Fibroblast of skin of left biceps (primary cell): Measurements from ENCODE around the gene CDKL4.
"Not testable (repeated sequence)": the region's sequence is repeated elsewhere in the genome, so short reads cannot be mapped to it uniquely, and the experiment has no call there.

Experiments used
- DNase-seq, 2 experiments: peaks; one replicate each; pipeline ENCODE4 v3.0.0-alpha.2; 2013; ENCODE audit warnings: low read depth in 2 of 2

Gene CDKL4

DNA sequence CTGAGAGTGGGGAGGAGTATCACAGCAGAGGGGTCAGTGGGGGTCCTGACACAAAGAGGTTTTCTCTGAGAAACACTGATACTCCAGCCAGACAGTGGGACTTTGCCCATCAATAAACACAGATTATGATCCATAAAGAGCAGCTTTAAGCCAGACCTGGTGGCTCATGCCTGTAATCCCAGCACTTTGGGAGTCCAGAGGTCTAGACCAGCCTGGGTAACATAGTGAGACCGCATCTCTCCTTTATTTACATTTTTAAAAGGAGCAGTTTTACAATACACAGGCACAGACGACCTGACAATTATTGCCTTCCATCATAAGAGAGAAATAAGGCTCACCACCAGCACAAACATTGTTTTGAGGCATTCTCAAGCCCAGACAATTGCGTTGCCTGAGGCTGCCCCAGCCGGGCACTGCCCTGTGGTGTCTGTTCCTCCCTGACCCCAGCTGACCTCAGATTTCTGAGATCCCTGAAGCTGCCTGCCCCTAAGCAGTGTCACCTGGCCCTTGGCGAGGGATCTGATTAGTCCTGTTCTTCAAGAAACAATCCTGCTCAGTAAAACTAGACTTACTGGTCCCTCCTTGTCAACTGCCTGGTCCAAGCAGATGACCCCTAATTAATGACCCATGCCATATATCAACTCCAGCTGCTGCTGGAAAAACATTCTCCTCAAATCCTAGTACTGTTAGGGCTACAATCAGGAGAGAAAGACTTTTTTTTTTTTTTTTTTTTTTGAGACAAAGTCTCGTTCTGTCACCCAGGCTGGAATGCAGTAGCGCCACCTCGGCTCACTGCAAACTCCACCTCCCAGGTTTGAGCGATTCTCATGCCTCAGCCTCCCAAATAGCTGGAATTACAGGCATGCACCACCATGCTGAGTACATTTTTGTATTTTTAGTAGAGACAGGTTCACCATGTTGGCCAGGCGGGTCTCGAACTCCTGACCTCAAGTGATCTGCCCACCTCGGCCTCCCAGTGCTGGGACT lies 63.5 kb downstream of the CDKL4 start:
- no peak for DNase-seq

DNA sequence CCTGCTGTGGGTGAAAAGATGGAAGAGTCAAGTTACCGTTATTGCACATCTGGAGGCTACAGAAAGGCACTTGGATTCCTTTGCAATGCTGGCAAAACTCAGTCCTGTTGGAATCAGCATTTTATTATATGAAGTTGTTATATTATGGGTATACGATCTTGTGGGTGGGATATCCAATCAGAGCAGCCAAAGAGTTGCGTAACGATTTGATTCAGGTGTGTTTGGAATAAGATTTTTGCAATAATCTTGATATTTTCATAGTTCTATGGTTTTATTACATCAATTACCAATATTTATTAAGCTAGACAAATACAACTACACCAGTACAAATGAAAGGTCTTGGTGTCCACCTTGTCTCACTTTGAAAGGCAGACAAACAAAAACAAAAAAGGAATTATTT lies 65.0 kb downstream of the CDKL4 start:
- DNase-seq, result no peak

DNA sequence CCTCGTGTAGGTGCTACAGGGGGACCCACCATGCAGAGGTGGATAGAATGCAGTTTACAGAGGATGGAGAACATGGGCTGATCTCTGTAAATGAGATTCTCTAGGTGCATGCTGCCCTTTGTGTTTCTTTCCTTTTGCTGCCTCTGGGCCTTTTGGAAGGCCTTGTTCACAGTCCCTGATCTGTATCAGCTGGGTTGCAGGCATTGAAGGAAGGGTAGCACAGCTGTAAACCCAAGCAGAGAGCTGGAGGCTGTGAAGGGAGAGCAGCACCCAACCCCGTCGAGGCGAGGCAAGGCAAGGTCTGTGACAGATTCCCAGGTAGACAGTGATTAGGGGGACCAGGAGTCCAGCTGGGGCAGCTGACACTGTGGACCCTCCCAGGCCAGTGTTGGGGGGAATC lies 66.8 kb downstream of the CDKL4 start:
- no peak for DNase-seq

DNA sequence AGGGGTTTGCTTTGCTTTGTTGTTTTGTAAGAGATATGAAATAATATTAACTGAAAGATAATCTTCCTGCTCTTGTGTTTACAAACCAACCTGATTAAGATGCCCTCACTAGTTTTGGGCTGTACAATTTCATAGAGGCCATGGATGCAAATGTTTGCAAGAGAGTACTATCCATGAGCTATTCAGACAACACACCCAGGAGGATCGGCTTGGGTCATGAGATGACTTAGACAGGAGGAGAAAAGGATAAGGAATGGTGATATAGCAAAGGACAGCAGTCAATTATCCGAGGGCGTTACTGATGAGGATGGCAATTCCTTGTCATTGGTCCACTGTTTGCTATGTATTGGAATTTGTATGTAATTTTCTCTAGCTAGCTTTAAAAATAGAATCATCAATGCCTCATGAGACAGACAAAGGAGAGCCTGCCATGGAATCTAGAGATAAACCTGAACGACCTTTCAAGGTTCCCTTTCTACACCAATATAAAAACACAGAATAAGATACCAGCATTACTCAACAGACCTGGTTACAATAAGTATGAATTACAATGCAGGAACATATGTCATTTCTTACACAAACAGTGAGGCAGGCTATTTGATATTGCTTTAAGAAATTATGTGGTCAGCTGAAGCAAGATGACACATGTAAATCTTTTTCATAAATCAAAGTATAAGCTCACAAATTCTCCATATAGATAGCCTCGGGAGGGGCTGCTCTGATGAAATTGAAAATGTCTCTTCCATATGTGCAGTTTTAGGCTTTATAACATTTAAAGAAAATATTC lies 68.6 kb downstream of the CDKL4 start:
- DNase-seq, result no peak

DNA sequence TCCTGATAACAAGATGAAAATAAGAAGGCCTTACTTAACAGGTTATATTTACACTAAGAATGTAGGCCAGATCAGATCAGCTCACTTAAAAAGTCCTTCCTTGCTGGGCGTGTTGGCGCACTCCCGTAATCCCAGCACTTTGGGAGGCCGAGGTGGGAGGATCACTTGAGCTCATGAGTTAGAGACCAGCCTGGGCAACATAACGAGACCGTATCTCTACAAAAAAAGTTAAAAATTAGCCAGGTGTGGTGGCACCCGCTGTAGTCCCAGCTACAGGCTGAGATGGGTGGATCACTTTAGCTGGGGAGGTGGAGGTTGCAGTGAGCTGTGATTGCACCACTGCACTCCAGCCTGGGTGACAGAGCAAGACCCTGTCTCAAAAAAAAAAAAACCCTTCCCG lies 69.7 kb downstream of the CDKL4 start:
- DNase-seq, result no peak

DNA sequence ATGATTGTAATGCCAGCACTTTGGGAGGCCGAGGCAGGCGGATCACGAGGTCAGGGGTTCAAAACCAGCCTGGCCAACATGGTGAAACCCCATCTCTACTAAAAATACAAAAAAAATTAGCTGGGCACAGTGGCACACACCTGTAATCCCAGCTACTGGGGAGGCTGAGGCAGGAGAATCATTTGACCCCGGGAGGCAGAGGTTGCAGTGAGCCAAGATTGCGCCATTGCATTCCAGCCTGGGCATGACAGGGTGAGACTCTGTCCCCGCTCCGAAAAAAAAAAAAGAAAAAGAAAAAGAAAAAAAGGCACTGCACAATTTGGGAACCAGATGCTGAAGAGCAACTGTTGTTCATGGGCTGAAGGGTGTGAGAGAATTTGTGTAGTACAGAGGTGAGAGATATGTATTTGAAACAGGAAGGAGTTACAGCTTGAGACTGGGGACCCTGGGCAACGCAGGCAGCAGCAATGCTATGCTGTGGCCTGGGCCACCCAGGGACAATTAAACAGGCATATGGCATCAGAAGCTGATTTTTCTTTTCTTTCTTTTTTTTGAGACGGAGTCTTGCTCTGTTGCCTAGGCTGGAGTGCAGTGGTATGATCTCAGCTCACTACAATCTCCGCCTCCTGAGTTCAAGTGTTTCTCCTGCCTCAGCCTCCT lies 71.6 kb downstream of the CDKL4 start:
- DNase-seq, result not testable (repeated sequence)

DNA sequence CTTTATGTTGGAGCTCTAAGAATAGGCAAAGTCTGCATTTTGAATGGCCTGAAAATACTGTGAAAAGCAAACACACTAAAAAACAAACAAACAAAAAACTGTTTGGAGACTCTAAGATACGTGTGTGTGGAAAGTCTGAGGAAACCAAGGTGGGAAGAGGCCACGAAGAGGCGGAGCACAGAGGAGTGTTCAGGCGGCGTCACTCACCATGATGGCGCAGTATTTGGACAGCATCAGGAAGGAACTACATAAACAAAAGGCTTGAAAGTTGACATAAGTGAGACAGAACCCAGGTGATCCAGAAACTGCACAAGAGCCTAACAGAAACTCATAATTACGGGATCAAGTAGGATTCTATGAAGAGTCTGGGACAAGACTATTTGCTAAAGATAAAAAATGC lies 72.1 kb downstream of the CDKL4 start:
- no peak for DNase-seq

DNA sequence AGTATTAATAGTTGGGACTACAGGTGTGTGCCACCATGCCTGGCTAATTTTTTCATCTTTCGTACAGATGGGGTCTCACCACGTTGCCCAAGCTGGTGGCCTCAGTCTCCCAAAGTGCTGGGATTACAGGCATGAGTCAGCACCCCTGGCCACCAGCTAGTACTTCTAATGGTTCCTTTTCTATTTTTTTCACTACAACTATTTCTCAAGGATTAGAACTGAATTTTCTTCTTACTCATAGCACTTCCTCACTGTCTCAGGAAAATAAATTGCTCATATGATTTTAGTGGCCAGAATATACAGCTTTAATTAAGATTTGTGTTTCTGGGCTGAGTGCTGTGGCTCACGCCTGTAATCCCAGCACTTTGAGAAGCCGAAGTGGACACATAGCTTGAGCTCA lies 79.7 kb downstream of the CDKL4 start:
- no peak for DNase-seq

DNA sequence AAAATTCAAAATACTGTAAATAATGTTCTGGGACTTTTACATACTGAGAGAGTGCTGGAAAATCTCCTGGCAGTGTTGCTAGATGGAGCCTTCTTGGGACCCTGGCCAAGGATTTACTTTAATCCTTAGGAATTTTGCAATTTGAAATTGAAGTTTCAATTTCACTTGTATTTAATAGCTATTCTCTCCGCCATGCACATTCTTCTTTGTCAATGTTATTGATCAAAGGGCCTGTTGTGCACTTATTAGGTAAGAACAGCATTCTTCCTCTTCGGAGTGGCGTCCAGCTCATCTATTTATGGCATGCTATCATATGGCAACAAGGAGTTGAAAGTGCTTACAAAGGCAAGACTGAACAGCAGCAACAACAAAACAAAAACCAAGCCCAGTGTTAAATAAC lies 82.8 kb downstream of the CDKL4 start:
- DNase-seq, result peak; percentile 26 to 34

DNA sequence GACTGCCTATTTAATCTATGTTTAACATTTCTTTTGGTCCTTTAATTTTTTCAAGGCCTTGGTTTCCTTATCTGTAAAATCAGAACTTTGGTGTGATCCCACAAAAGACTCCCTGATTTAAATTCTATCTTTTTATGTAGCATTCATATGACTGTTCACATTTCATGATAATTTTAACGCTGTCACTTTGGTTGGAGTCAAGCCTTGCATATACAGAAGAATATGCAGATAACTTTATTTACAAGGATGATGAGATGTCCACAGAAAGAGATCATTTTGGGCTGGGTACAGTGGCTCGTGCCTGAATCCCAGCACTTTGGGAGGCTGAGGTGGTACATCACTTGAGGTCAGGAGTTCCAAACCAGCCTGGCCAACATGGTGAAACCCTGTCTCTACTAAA lies 84.5 kb downstream of the CDKL4 start:
- no peak for DNase-seq

DNA sequence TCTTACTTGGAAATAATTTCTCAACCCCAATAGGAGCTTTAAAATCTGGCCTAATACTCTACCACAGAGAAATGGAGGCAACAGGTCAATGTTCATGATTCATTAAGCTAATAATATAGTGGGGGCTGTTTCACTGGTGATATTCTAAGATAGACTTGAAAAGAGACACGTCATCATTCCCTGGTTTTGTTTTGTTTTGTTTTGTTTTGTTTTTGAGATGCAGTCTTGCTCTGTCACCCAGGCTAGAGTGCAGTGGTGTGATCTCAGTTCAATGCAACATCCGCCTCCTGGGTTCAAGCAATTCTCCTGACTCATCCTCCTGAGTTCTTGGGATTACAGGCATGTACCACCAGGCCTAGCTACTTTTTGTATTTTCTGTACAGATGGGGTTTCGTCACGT lies 85.4 kb downstream of the CDKL4 start:
- no peak for DNase-seq

DNA sequence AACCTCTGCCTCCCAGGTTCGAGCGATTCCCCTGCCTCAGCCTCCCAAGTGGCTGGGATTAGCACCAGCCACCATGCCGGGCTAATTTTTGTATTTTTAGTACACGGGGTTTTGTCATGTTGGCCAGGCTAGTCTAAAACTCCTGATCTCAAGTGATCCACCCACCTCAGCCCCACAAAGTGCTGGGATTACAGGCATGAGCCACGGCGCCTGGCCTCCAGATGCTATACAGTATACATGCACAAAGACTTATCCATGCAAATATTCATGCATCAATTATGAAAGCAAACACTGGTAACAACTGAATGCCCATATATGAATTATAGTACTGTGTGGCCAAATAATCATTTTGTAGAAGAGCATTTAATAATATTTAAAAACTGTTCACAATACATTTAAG lies 86.9 kb downstream of the CDKL4 start:
- DNase-seq, result no peak

DNA sequence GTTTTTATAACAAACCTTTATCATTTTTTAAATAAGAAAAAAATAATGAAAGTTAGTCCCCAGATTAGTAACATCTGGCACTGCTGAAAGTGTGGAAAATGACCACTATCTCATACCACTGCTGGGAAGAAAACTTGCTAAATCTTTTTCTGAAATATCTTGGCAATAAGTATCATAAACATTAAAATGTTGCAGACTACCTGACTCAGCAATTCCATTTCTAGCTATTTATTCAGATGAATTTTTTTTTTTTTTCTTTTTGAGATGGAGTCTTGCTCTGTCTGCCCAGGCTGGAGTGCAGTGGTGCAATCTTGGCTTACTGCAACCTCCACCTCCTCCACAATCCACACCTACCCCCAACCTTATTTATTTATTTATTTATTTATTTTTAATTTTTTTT lies 87.7 kb downstream of the CDKL4 start:
- peak; percentile 34 to 35 for DNase-seq

DNA sequence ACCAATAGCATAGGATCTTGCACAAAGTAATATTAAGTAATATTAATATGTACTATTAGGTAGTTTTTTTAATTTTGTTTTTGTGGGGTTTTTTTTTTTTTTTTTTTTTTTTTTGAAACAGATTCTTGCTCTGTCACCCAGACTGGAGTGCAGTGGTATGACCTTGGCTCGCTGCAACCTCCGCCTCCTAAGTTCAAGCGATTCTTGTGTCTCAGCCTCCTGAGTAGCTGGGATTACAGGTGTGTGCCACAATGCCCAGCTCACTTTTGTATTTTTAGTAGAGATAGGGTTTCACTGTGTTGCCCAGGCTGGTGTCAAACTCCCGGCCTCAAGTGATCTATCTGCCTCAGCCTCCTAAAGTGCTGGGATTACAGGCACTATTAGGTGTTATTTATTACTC lies 88.2 kb downstream of the CDKL4 start:
- DNase-seq, result not testable (repeated sequence)

DNA sequence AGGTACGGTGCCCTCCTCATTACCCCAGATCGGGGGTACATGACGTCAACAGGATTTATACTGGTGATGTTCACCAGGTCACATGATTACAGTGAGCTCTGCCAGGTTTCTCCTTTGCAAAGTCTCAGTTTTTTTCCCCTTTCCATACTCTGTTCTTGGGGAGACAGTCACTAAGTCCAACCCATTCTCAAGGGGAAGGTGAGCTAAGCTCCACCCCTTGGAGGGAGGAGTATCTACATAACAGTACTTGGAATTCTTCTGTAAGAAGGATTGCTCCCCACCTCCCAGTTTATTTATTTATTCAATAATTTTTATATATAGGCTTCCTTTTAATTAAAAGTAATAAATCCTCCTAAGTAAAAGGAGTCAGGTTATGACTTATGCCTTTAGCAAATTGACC lies 88.8 kb downstream of the CDKL4 start:
- DNase-seq, result no peak

DNA sequence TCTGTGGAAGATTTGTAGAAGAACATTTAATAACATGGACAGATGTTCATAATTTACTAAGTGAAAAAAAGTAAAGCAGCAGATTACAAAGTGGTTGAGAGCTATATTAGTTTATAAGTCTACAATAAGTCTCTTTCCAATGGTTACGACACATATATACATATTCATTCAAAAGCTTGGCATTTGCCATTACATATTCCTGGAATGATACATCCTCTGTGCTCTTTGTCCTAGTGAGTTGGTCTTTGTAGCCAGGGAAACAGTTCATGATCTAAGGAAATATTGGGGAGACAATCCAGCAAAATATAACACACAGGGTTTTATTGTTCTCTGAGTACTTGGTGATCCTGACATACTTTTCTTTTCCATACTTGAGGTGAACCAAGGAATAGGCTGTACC lies 90.5 kb downstream of the CDKL4 start:
- DNase-seq, result peak in 1 of 2 experiments; percentile 26

DNA sequence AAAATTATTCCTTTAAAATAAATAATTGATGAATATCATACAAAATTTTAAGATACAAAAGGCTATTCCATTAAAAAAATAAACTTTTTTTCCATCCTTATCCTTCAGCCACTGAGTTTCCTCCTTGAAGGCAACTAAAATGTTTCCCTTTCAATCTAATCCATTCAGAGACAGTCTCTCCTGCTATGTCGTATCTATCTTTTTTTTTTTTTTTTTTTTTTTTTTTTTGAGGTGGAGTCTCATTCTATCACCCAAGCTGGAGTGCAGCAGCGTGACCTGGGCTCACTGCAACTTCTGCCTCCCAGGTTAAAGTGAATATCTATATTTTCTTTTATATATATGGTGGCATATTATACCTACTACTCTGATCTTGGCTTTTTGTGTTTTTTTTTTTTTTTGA lies 91.3 kb downstream of the CDKL4 start:
- DNase-seq, result no peak

DNA sequence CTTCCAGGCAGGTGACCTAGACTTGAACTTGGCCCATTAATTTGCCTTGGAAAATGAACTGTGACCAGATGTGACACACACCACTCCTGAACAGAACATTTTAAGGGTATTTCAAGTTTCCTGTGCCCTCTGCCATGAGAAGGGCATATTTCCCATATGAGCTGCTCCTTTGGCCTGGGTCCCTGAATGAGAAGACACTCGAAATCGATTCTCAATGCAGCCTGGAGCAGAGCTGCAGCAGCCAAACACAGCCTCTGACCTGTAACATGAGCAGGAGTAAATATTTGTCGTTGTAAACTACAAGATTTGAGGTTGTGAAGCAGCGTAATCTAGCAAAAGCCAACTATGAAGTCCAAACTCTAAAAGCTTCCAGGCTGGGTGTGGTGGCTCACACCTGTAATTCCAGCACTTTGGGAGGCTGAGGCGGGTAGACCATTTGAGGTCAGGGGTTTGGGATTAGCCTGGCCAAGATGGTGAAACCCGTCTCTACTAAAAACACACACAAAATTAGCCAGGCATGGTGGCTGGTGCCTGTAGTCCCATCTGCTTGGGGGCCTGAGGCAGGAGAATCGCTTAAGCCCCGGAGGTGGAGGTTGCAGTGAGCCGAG lies 92.8 kb downstream of the CDKL4 start:
- no peak for DNase-seq

DNA sequence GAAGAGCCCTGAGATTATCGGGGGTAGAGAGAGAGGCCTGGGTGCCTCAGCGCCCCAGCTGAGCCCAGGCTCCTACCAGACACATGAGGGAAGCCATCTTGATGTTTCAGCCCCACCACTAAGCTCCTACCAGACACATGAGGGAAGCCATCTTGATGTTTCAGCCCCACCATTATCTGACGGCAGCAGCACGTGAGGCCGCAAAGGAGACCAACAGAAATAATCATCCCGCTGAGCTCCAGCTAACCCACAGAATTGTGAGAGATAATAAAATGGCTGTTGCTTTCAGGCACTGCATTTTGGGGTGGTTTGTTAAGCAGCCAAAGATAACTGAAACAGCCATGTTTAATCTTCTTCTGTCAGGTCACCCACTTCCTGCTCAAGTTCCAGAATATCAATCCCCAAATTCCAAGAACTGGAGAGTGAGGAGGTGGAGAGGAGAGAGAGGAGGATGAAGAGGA lies 93.6 kb downstream of the CDKL4 start:
- no peak for DNase-seq

DNA sequence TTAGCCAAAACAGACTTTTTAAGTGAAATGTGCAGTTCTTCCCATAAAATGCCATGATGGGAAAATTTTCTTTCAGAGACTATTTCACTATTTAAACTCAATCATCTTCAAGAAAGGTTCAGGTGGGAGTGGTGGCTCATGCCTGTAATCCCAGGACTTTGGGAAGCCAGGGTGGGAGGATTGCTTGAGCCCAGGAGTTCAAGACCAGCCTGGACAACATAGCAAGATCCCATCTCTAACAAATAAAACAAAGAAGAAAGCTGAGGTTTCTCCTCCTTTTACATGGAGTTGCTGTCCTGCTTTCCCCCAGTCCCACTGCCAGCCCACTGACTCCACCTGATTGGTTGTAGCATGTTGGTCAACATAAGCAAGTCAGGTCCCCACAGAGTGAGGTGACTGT lies 97.1 kb downstream of the CDKL4 start:
- DNase-seq, result no peak

DNA sequence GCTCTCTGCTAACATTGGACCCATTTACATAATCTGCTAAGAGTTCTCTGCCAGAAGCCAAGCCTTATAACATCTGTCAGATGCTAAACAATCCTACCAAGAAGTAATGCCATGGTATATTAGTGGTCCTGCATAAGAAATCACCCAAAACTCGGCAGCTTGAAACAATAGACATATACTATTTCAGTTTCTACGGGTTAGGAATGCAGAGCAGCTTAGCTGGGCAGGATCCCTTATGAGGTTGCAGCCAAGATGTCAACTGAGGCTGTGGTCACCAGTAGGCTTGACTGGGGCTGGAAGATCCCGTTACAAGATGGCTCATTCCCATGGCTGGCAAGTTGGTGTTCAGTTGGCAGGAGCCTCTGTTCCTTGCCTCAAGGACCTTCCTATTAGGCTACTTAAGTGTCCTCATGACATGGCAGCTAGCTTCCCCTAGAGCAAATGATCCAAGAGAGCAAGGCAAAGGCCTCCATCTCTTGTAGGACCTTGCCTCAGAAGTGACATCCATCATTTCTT lies 97.8 kb downstream of the CDKL4 start:
- no peak for DNase-seq

DNA sequence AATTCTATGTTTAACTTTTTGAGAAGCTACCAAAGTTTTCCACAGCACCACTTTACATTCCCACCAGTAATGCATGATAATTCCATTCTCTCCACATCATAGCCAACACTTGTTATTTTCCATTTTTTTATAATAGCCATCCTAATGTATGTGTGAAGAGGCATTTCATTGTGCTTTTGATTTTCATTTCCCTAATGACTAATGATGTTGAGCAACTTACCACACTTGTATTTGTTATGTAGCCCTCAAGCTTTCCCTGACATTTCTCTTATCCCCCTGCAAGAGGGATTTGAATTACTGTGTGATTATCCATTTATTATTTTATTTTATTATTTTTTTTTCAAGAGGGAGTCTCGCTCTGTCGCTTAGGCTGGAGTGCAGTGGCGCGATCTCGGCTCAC lies 99.4 kb downstream of the CDKL4 start:
- no peak for DNase-seq
